Peyer's patch (tissue), 4 donors: Measurements from ENCODE around the gene BRD9.

Experiments
- POLR2A ChIP-seq, 2 donors: fragments of 450-650 bp; IDR thresholded peaks; one replicate each; pipeline ENCODE4 v1.5.1; 2017; ENCODE audit warnings: antibody characterized with exemption in 2 of 2, mild to moderate bottlenecking in 2 of 2, moderate library complexity in 2 of 2
- TF ChIP-seq, protein P1 (sequence below), 6 experiments: fragments of 450-650 bp in 4 of 6; fragments of 200-600 bp in 2 of 6; sonication (generic) in 1 of 6; IDR thresholded peaks; one replicate each; pipeline ENCODE4 v1.5.1; 2017 to 2019; ENCODE audit warnings: antibody characterized with exemption in 6 of 6, mild to moderate bottlenecking in 3 of 6, moderate library complexity in 1 of 6

DNA sequence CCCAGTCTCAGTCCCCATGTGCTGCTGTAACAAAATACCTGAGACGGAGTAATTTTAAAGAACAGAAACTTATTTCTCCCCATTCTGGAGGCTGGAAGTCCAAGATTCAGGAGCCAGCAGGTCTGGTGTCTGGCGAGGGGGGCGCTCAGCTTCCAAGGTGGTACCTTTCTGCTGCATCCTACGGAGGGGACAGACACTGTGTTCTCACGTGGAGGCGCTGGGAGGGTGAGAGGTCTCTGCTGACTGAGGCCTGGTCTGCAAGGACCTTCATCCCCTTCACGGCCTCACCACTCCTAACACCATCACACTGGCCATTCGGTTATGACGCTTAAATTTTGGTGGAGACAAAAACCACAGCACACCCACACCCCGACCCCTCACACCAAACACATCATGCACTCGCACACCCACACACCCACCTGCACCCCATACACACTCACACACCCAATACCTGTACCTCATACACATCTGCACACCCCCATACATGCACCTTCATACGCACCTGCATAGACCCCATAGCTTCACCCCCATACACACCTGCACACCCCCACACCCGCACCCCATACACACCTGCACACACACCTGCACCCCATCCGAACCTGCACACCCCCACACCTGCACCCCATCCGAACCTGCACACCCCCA is 32.0 kb downstream of the BRD9 start:
- TF ChIP-seq, protein P1, sequence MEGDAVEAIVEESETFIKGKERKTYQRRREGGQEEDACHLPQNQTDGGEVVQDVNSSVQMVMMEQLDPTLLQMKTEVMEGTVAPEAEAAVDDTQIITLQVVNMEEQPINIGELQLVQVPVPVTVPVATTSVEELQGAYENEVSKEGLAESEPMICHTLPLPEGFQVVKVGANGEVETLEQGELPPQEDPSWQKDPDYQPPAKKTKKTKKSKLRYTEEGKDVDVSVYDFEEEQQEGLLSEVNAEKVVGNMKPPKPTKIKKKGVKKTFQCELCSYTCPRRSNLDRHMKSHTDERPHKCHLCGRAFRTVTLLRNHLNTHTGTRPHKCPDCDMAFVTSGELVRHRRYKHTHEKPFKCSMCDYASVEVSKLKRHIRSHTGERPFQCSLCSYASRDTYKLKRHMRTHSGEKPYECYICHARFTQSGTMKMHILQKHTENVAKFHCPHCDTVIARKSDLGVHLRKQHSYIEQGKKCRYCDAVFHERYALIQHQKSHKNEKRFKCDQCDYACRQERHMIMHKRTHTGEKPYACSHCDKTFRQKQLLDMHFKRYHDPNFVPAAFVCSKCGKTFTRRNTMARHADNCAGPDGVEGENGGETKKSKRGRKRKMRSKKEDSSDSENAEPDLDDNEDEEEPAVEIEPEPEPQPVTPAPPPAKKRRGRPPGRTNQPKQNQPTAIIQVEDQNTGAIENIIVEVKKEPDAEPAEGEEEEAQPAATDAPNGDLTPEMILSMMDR (IDR thresholded peaks at IDR 0.05) = no peak
- TF ChIP-seq POLR2A (IDR thresholded peaks at IDR 0.05) = no peak
